Measurements from ENCODE around the gene TRIM32. TPM values are rescaled to one million over a fixed set of nuclear protein-coding genes. Genes with fewer than 3 reads are reported as not detected.

The TRIM32 gene
- total and polyA plus RNA-seq, 9 donors: 9.3 to 15.4 (median 12.7) TPM

- H3K36me3 ChIP-seq (ENCODE audit: control insufficient read depth, insufficient read depth, low read length): no peaks in the 10 kb centered on the region
- no peaks in the 10 kb centered on the region for H3K9me3 ChIP-seq (replicated peaks; ENCODE audit: control insufficient read depth, low read depth, low read length)
- H3K4me3 ChIP-seq (ENCODE audit: low read length): no peak overlapping the region
- no peak overlapping the region for H3K27ac ChIP-seq (ENCODE audit: low read length)
- no peak for DNase-seq
- 75% methylated on average over 1 of the region's 2 CpGs for WGBS (ENCODE audit: insufficient coverage)
- no peaks in the 10 kb centered on the region for H3K27me3 ChIP-seq (ENCODE audit: control insufficient read depth, insufficient read depth, low read length)
- no peaks in the 10 kb centered on the region for H3K4me1 ChIP-seq (ENCODE audit: control insufficient read depth, insufficient read depth, low read length)
Observed at GRCh38 chr9:116749772-116750171, 62.7 kb downstream of the TRIM32 start.

GRCh38 chr9:116750510-116750909 lies 63.4 kb downstream of the TRIM32 start:
- Histone ChIP-seq H3K4me3 (ENCODE audit: low read length) (no peak overlapping the region), H3K27me3 (ENCODE audit: control insufficient read depth, insufficient read depth, low read length) (no peaks in the 10 kb centered on the region), H3K36me3 (ENCODE audit: control insufficient read depth, insufficient read depth, low read length) (no peaks in the 10 kb centered on the region), H3K9me3 (replicated peaks; ENCODE audit: control insufficient read depth, low read depth, low read length) (no peaks in the 10 kb centered on the region), H3K27ac (ENCODE audit: low read length) (no peak overlapping the region), H3K4me1 (ENCODE audit: control insufficient read depth, insufficient read depth, low read length) (no peaks in the 10 kb centered on the region)
- no CpG with 5 or more reads among the region's 2 CpGs for WGBS (ENCODE audit: insufficient coverage)
- DNase-seq: no peak

All from muscle of leg (tissue), 11 donors.